Natural killer cell (primary cell): Measurements from ENCODE around the gene TRIM65. TPM values are rescaled to one million over a fixed set of nuclear protein-coding genes. Genes with fewer than 3 reads are reported as not detected.
"Not testable (repeated sequence)": the region's sequence is repeated elsewhere in the genome, so short reads cannot be mapped to it uniquely, and the experiment has no call there.

Experiments
- ATAC-seq, 3 donors: fragments of 150-1000 bp in 2 of 3; fragments of 200-7000 bp in 1 of 3; cut with Tn5 transposase; 1 replicate in 1 of 3; 2 replicates in 2 of 3; pipeline ENCODE4 v1.10.0; 2021; ENCODE audit warnings: mild to moderate bottlenecking in 2 of 3, moderate library complexity in 2 of 3
- DNase-seq, 2 donors: peaks; one replicate each; pipeline versions ENCODE4 v3.0.0 to v3.0.0-alpha.2; 2013 to 2021; ENCODE audit warnings: mixed read lengths in 1 of 2
- H3K27ac ChIP-seq: one replicate; pipeline ENCODE4 v1.5.1; 2013; ENCODE audit warnings: mild to moderate bottlenecking, low read length
- H3K27me3 ChIP-seq: one replicate; pipeline ENCODE4 v1.6.1; 2013; ENCODE audit warnings: low read length; ENCODE audit not compliant: control insufficient read depth, insufficient read depth
- H3K36me3 ChIP-seq: one replicate; pipeline ENCODE4 v1.6.1; 2013; ENCODE audit warnings: low read length; ENCODE audit not compliant: control insufficient read depth, insufficient read depth
- H3K4me1 ChIP-seq: one replicate; pipeline ENCODE4 v1.6.1; 2013; ENCODE audit warnings: low read length; ENCODE audit not compliant: control insufficient read depth, insufficient read depth
- H3K4me3 ChIP-seq: one replicate; pipeline ENCODE4 v1.5.1; 2013; ENCODE audit warnings: low read length
- H3K9me3 ChIP-seq: one replicate; pipeline ENCODE4 v1.6.1; 2013; ENCODE audit warnings: low read length; ENCODE audit not compliant: control insufficient read depth, insufficient read depth
- H3K27ac Mint-ChIP-seq, 2 donors: one replicate each; pipeline ENCODE4 v1.8.0; 2022; ENCODE audit warnings: mild to moderate bottlenecking in 2 of 2, mixed read lengths in 2 of 2, moderate library complexity in 1 of 2
- H3K27me3 Mint-ChIP-seq, 2 donors: one replicate each; pipeline ENCODE4 v1.8.0; 2022; ENCODE audit warnings: low read depth in 2 of 2, mixed read lengths in 2 of 2
- H3K36me3 Mint-ChIP-seq: one replicate; pipeline ENCODE4 v1.8.0; 2022; ENCODE audit warnings: mixed read lengths
- H3K4me1 Mint-ChIP-seq, 2 donors: one replicate each; pipeline ENCODE4 v1.8.0; 2022; ENCODE audit warnings: mixed read lengths in 2 of 2
- H3K4me3 Mint-ChIP-seq: one replicate; pipeline ENCODE4 v1.8.0; 2022; ENCODE audit warnings: mild to moderate bottlenecking, moderate library complexity, mixed read lengths
- H3K9me3 Mint-ChIP-seq, 2 donors: one replicate each; pipeline ENCODE4 v1.8.0; 2022; ENCODE audit warnings: mixed read lengths in 2 of 2
- WGBS: methylation state at CpG from one replicate; pipeline ENCODE4 v1.1.7; 2013; ENCODE audit warnings: missing lambda C conversion rate; ENCODE audit not compliant: insufficient coverage; 5-methylcytosine and 5-hydroxymethylcytosine counted together
- intact Hi-C: fragments of 100-400 bp; cut with micrococcal nuclease; formaldehyde crosslinking; loops from one replicate; pipeline ENCODE4 v1.14.2; 2022
- total RNA-seq, 4 donors: library from RNA; stranded (reverse); fragments of 120-200 nt in 1 of 4; gene quantifications; one replicate each; pipeline versions ENCODE4 v1.2.3 to v1.2.4, GENCODE V29; 2013 to 2022
- TF ChIP-seq, protein P1 (sequence below): fragments of 200-600 bp; IDR thresholded peaks from one replicate; pipeline ENCODE4 v1.8.0; 2022; ENCODE audit warnings: antibody characterized with exemption

The TRIM65 gene
- total RNA-seq, 3 donors from 2014 or later (not counting 1 experiment from before 2014, with no cell fraction given) = 19.2 to 26.9 (median 22.5) TPM

DNA sequence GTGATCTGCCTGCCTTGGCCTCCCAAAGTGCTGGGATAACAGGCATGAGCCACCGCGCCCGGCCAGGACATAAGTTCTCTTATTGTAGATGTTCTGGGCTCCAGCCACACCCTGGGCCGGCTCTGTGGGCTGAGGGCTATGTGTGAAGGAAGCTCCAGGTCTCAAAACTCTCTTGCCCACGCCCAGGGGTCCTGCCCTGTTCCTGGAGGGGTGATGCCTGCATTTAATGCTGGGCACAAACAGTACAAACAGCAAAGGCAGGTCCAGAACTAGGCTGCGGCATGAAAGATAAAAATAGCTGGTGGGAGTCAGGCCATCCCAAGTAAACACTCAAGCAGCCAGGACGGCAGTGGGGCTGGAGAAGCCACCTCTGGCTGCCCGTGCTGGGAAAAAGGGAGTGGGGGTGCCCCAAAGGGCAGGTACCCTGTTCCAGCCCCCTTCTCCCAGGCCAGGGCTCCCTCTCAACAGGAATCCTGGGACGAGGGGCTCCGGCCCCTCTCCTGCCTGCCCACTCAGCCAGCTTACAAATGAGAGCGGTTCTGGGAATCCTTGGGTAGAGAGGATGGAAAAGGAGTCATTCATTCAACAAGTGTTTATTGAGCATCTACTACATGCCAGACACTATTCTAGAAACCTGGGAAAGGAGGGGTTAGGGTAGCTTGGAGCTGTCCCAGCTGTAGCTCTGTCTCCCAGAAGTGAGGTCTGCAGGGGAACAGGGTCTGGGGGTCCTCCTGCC is 23.0 kb downstream of the TRIM65 start:
- Mint-ChIP-seq H3K9me3 (no peaks in the 10 kb centered on the region), H3K4me3 (no peak overlapping the region), H3K27ac (no peak overlapping the region), H3K27me3 (peaks cover 0 to 10% of the 10 kb centered on the region in 2 donors), H3K36me3 (no peaks in the 10 kb centered on the region), H3K4me1 (peaks cover 18 to 22% of the 10 kb centered on the region in 2 donors)
- Histone ChIP-seq H3K27me3 (peaks cover 14% of the 10 kb centered on the region), H3K4me3 (no peak overlapping the region), H3K4me1 (peaks cover 40% of the 10 kb centered on the region), H3K36me3 (no peaks in the 10 kb centered on the region), H3K27ac (no peak overlapping the region), H3K9me3 (no peaks in the 10 kb centered on the region)
- DNase-seq (no peak), ATAC-seq (no peak)
- 96% methylated on average over 8 of the region's 11 CpGs for WGBS
- TF ChIP-seq, protein P1, sequence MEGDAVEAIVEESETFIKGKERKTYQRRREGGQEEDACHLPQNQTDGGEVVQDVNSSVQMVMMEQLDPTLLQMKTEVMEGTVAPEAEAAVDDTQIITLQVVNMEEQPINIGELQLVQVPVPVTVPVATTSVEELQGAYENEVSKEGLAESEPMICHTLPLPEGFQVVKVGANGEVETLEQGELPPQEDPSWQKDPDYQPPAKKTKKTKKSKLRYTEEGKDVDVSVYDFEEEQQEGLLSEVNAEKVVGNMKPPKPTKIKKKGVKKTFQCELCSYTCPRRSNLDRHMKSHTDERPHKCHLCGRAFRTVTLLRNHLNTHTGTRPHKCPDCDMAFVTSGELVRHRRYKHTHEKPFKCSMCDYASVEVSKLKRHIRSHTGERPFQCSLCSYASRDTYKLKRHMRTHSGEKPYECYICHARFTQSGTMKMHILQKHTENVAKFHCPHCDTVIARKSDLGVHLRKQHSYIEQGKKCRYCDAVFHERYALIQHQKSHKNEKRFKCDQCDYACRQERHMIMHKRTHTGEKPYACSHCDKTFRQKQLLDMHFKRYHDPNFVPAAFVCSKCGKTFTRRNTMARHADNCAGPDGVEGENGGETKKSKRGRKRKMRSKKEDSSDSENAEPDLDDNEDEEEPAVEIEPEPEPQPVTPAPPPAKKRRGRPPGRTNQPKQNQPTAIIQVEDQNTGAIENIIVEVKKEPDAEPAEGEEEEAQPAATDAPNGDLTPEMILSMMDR = no peak
- intact Hi-C loops = no loop called here

DNA sequence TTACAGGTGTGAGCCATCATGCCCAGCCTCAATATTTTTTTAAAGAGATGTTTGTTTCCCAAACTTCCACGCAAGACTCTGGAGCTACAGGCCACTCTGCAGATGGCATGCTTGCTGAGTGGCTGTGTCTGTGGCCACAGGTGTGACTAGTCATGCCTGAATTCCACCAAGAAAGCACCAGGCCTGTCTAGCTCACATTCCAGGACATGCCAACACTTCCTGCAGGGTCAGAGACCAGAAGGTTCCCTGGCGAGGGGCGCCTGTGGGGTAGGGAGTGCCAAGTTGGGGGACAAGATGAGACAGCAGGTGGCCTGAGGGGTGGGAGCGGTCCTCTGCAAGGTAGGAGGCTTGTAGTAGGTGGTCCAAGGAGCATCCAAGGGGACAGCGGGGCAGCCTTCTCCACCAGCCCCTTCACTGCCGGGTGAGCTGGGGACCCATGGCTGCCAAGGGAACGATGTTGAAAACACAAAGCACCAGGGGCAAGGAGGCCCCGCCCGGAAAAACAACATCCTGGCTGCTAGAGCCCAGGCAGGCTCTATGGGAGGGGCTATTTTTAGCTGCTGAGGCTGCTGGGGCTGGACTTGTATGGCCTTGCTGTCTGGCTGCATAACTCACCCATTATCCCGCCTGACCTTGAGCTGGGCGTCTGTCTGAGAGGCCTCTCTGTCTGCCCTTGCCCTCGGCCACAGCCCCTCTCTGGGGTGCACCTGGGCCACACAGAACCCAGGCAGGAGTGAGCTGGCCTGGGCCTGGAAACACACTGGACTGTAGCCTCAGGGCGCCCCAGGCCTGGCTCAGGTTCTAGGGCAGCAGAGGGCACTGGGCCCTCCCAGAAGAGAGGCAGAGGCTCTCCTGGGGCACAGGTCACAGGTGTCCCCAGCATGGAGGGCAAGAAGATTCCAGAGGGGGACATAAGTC is 24.1 kb downstream of the TRIM65 start:
- ATAC-seq (peak; percentile 25 to 47 (median 37)), DNase-seq (peak in 1 of 2 donors; percentile 78)
- Histone ChIP-seq H3K27ac (peak overlapping the region; percentile 43), H3K4me3 (no peak overlapping the region), H3K36me3 (no peaks in the 10 kb centered on the region), H3K4me1 (peaks cover 37% of the 10 kb centered on the region), H3K9me3 (no peaks in the 10 kb centered on the region), H3K27me3 (peaks cover 12% of the 10 kb centered on the region)
- Mint-ChIP-seq H3K27me3 (peaks cover 0 to 8% of the 10 kb centered on the region in 2 donors), H3K9me3 (no peaks in the 10 kb centered on the region), H3K4me1 (peaks cover 15 to 19% of the 10 kb centered on the region in 2 donors), H3K36me3 (no peaks in the 10 kb centered on the region), H3K27ac (peak overlapping the region in 1 of 2 donors; percentile 31), H3K4me3 (no peak overlapping the region)
- TF ChIP-seq, protein P1 = no peak
- intact Hi-C loops = no loop called here
- WGBS = 50% methylated on average over 13 of the region's 13 CpGs

DNA sequence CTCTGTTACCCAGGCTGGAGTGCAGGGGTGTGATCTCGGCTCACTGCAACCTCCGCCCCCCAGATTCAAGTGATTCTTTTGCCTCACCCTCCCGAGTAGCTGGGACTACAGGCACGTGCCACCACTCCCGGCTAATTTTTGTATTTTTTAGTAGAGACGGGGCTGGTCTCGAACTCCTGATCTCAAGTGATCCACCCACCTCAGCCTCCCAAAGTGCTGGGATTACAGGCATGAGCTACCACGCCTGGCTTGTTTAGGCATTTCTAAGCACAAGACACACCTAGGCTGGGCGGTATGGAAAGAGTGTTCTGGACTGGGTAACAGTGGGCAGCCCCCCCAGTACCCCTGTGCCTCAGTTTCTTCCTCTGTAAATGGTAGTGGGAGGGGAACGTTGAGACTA is 26.5 kb downstream of the TRIM65 start:
- H3K4me3 Mint-ChIP-seq, H3K27me3 Mint-ChIP-seq, H3K9me3 Mint-ChIP-seq, intact Hi-C loops, H3K27me3 ChIP-seq, H3K36me3 ChIP-seq, H3K27ac ChIP-seq, H3K4me1 Mint-ChIP-seq, ATAC-seq, H3K27ac Mint-ChIP-seq, H3K9me3 ChIP-seq, H3K4me3 ChIP-seq, DNase-seq, H3K36me3 Mint-ChIP-seq: not testable (repeated sequence)
- WGBS = 94% methylated on average over 10 of the region's 10 CpGs
- H3K4me1 ChIP-seq = peaks cover 15% of the 10 kb centered on the region
